ENCODE data around the gene KRTAP12-1.
"Not testable (repeated sequence)": the region's sequence is repeated elsewhere in the genome, so short reads cannot be mapped to it uniquely, and the experiment has no call there.

KRTAP12-1 gene

DNA sequence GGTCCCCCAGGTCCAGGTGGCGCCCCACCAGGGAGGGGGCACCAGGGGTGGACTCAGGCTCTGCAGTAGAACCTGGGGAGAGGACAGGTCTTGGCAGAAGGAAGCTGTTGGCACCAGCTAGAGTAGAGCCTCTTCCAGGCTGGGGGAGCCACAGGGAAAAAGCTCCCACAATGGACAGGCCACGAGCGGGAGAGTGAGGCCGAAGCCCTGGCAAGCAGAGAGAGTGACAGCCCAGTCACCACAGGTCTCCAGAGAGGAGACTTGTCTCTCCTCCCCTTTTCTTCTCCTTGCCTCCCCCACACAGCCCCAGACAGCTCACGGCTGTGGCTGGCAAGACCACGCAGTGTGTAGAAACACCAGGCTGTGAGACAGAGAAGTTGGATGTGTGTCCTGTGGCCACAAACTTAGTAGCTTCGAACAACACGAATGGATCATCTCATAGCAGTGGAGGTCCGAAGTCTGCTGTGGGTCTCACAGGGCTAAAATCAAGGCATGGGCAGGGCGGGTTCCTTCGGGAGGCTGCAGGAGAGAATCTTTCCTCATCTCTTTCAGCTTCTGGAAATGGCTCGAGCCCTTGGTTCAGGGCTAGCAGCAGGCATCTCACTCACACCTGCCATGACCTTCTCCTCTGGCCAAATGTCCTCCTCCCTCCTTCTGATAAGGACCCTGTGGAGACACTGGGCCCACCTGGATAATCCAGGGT, 30.8 kb downstream of the KRTAP12-1 start:
- Histone ChIP-seq H3K36me3 (ENCODE audit: control insufficient read depth in 2 of 2, insufficient read depth in 2 of 2, low read length in 2 of 2) (no peaks in the 10 kb centered on the region), H3K9me3 (ENCODE audit: control insufficient read depth in 2 of 2, low read length in 2 of 2) (peaks cover 0 to 3% of the 10 kb centered on the region in 2 donors), H3K27me3 (ENCODE audit: control insufficient read depth in 1 of 2, insufficient read depth in 2 of 2, low read length in 2 of 2) (peaks cover 3 to 9% of the 10 kb centered on the region in 2 donors), H3K27ac (ENCODE audit: low read length) (no peak overlapping the region), H3K4me1 (ENCODE audit: control insufficient read depth, insufficient read depth, low read length) (no peaks in the 10 kb centered on the region), H3K9ac (ENCODE audit: low read length in 2 of 2) (no peak overlapping the region), H3K4me3 (ENCODE audit: low read length in 2 of 2) (no peak overlapping the region)

DNA sequence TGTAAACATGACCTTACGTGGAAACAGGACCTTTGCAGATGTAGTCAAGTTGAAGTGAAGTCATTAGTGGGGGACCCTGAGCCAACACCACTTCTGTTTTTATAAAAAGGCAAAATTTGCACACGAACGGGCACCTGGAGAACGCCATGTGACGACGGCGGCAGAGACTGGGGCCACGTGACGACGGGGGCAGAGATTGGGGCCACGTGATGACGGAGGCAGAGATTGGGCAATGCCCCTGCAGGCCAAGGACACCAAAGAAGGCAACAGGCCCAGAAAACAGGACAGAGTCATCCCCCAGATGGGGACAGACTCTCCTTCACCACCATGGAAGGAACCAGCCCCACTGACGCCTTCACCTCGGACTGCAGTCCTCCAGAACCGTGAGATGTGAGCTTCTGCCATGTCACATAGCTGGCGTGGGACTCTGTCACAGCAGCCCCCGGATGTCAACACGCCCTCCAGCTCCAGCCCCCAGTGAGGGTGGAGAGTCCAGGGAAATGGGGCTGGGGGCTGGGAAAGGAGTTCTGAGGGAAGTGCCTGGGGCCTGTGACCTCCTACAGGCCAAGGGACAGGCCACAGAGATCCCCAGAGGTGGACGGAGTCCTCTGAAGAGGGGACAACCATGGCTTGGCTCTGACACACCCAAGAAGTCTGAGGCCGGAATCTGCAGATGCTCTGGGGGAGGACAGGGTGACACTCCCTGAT, 31.5 kb downstream of the KRTAP12-1 start:
- Histone ChIP-seq H3K9me3 (ENCODE audit: control insufficient read depth in 2 of 2, low read length in 2 of 2) (no peaks in the 10 kb centered on the region), H3K27me3 (ENCODE audit: control insufficient read depth in 1 of 2, insufficient read depth in 2 of 2, low read length in 2 of 2) (peaks cover 3 to 9% of the 10 kb centered on the region in 2 donors)

GRCh38 chr21:44649521-44650100, 32.4 kb downstream of the KRTAP12-1 start:
- H3K27ac ChIP-seq (ENCODE audit: low read length), result no peak overlapping the region
- no peaks in the 10 kb centered on the region for H3K36me3 ChIP-seq (ENCODE audit: control insufficient read depth in 2 of 2, insufficient read depth in 2 of 2, low read length in 2 of 2)
- H3K27me3 ChIP-seq (ENCODE audit: control insufficient read depth in 1 of 2, insufficient read depth in 2 of 2, low read length in 2 of 2), result peaks cover 3 to 9% of the 10 kb centered on the region in 2 donors
- no peak overlapping the region for H3K9ac ChIP-seq (ENCODE audit: low read length in 2 of 2)
- no peaks in the 10 kb centered on the region for H3K4me1 ChIP-seq (ENCODE audit: control insufficient read depth, insufficient read depth, low read length)
- H3K4me3 ChIP-seq (ENCODE audit: low read length in 2 of 2), result no peak overlapping the region
- H3K9me3 ChIP-seq (ENCODE audit: control insufficient read depth in 2 of 2, low read length in 2 of 2), result no peaks in the 10 kb centered on the region

More for the DNA sequence above, 31.5 kb downstream of the KRTAP12-1 start:
- no peaks in the 10 kb centered on the region for H3K4me1 ChIP-seq (ENCODE audit: control insufficient read depth, insufficient read depth, low read length)
- H3K27ac ChIP-seq (ENCODE audit: low read length), result no peak overlapping the region
- H3K36me3 ChIP-seq (ENCODE audit: control insufficient read depth in 2 of 2, insufficient read depth in 2 of 2, low read length in 2 of 2), result no peaks in the 10 kb centered on the region
- H3K4me3 ChIP-seq (ENCODE audit: low read length in 2 of 2), result no peak overlapping the region
- H3K9ac ChIP-seq (ENCODE audit: low read length in 2 of 2), result no peak overlapping the region

GRCh38 chr21:44648557-44649311, 33.2 kb downstream of the KRTAP12-1 start:
- Histone ChIP-seq H3K36me3 (ENCODE audit: control insufficient read depth in 2 of 2, insufficient read depth in 2 of 2, low read length in 2 of 2) (no peaks in the 10 kb centered on the region), H3K27me3 (ENCODE audit: control insufficient read depth in 1 of 2, insufficient read depth in 2 of 2, low read length in 2 of 2) (peaks cover 2 to 9% of the 10 kb centered on the region in 2 donors), H3K9ac (ENCODE audit: low read length in 2 of 2) (no peak overlapping the region), H3K4me3 (ENCODE audit: low read length in 2 of 2) (no peak overlapping the region), H3K27ac (ENCODE audit: low read length) (no peak overlapping the region), H3K4me1 (ENCODE audit: control insufficient read depth, insufficient read depth, low read length) (no peaks in the 10 kb centered on the region), H3K9me3 (ENCODE audit: control insufficient read depth in 2 of 2, low read length in 2 of 2) (peaks cover 0 to 4% of the 10 kb centered on the region in 2 donors)

DNA sequence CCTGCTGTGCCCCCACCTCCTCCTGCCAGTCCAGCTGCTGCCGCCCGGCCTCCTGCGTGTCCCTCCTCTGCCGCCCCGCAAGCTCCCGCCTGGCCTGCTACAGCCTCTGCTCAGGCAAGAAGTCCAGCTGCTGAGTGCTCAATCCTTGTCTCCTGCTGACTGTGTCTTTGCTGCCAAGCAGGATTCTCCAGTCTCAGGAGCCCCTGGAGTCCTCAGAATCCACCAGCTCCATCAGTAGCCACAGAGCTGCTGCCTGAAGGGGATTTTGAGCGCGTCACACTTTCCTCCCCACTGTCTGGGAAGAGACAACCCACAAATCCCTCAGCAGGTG, 34.8 kb downstream of the KRTAP12-1 start:
- H3K9me3 ChIP-seq (ENCODE audit: control insufficient read depth in 2 of 2, low read length in 2 of 2), result peaks cover 0 to 4% of the 10 kb centered on the region in 2 donors
- H3K36me3 ChIP-seq (ENCODE audit: control insufficient read depth in 2 of 2, insufficient read depth in 2 of 2, low read length in 2 of 2), result no peaks in the 10 kb centered on the region
- no peak overlapping the region for H3K9ac ChIP-seq (ENCODE audit: low read length in 2 of 2)
- no peak overlapping the region for H3K27ac ChIP-seq (ENCODE audit: low read length)
- no peak overlapping the region for H3K4me3 ChIP-seq (ENCODE audit: low read length in 2 of 2)
- no peaks in the 10 kb centered on the region for H3K4me1 ChIP-seq (ENCODE audit: control insufficient read depth, insufficient read depth, low read length)
- peaks cover 0 to 9% of the 10 kb centered on the region in 2 donors for H3K27me3 ChIP-seq (ENCODE audit: control insufficient read depth in 1 of 2, insufficient read depth in 2 of 2, low read length in 2 of 2)

- not testable (repeated sequence) for H3K4me3 ChIP-seq (ENCODE audit: low read length in 2 of 2); H3K36me3 ChIP-seq (ENCODE audit: control insufficient read depth in 2 of 2, insufficient read depth in 2 of 2, low read length in 2 of 2); H3K9ac ChIP-seq (ENCODE audit: low read length in 2 of 2); H3K27me3 ChIP-seq (ENCODE audit: control insufficient read depth in 1 of 2, insufficient read depth in 2 of 2, low read length in 2 of 2); H3K4me1 ChIP-seq (ENCODE audit: control insufficient read depth, insufficient read depth, low read length); H3K27ac ChIP-seq (ENCODE audit: low read length); H3K9me3 ChIP-seq (ENCODE audit: control insufficient read depth in 2 of 2, low read length in 2 of 2)
Measured at GRCh38 chr21:44646366-44647221, 35.4 kb downstream of the KRTAP12-1 start, which contains the start of gene KRTAP10-11. Gene KRTAP10-11, plus strand, starts transcription at chr21:44646414. Its CDS starts 45 bp downstream, at chr21:44646459.

GRCh38 chr21:44644878-44645277, 37.1 kb downstream of the KRTAP12-1 start:
- Histone ChIP-seq H3K27me3 (ENCODE audit: control insufficient read depth in 1 of 2, insufficient read depth in 2 of 2, low read length in 2 of 2) (peaks cover under 1 to 18% of the 10 kb centered on the region in 2 donors), H3K9ac (ENCODE audit: low read length in 2 of 2) (no peak overlapping the region), H3K9me3 (ENCODE audit: control insufficient read depth in 2 of 2, low read length in 2 of 2) (peaks cover 0 to 10% of the 10 kb centered on the region in 2 donors), H3K27ac (ENCODE audit: low read length) (no peak overlapping the region), H3K4me1 (ENCODE audit: control insufficient read depth, insufficient read depth, low read length) (no peaks in the 10 kb centered on the region), H3K4me3 (ENCODE audit: low read length in 2 of 2) (no peak overlapping the region), H3K36me3 (ENCODE audit: control insufficient read depth in 2 of 2, insufficient read depth in 2 of 2, low read length in 2 of 2) (no peaks in the 10 kb centered on the region)

GRCh38 chr21:44643741-44644310, 38.1 kb downstream of the KRTAP12-1 start:
- no peak overlapping the region for H3K4me3 ChIP-seq (ENCODE audit: low read length in 2 of 2)
- peaks cover 5 to 22% of the 10 kb centered on the region in 2 donors for H3K27me3 ChIP-seq (ENCODE audit: control insufficient read depth in 1 of 2, insufficient read depth in 2 of 2, low read length in 2 of 2)
- peaks cover 0 to 11% of the 10 kb centered on the region in 2 donors for H3K9me3 ChIP-seq (ENCODE audit: control insufficient read depth in 2 of 2, low read length in 2 of 2)
- no peaks in the 10 kb centered on the region for H3K4me1 ChIP-seq (ENCODE audit: control insufficient read depth, insufficient read depth, low read length)
- H3K36me3 ChIP-seq (ENCODE audit: control insufficient read depth in 2 of 2, insufficient read depth in 2 of 2, low read length in 2 of 2), result no peaks in the 10 kb centered on the region
- no peak overlapping the region for H3K9ac ChIP-seq (ENCODE audit: low read length in 2 of 2)
- no peak overlapping the region for H3K27ac ChIP-seq (ENCODE audit: low read length)

- peaks cover 5 to 20% of the 10 kb centered on the region in 2 donors for H3K27me3 ChIP-seq (ENCODE audit: control insufficient read depth in 1 of 2, insufficient read depth in 2 of 2, low read length in 2 of 2)
Measured at GRCh38 chr21:44640761-44641160, 41.2 kb downstream of the KRTAP12-1 start.

More at GRCh38 chr21:44640761-44641160, 41.2 kb downstream of the KRTAP12-1 start:
- Histone ChIP-seq H3K9ac (ENCODE audit: low read length in 2 of 2) (no peak overlapping the region), H3K9me3 (ENCODE audit: control insufficient read depth in 2 of 2, low read length in 2 of 2) (peaks cover 0 to 11% of the 10 kb centered on the region in 2 donors), H3K36me3 (ENCODE audit: control insufficient read depth in 2 of 2, insufficient read depth in 2 of 2, low read length in 2 of 2) (no peaks in the 10 kb centered on the region), H3K4me3 (ENCODE audit: low read length in 2 of 2) (no peak overlapping the region), H3K27ac (ENCODE audit: low read length) (no peak overlapping the region), H3K4me1 (ENCODE audit: control insufficient read depth, insufficient read depth, low read length) (no peaks in the 10 kb centered on the region)
